ENCODE measurements around the gene RECQL5.

GRCh38 chr17:75594499-75595283 is 72.3 kb downstream of the RECQL5 start:
- TF ChIP-seq CTCF (optimal IDR thresholded peaks at IDR 0.05 in 1 of 3, IDR thresholded peaks at IDR 0.05 in 1 of 3, conservative IDR thresholded peaks at IDR 0.05 in 1 of 3; ENCODE audit: extremely low read depth in 1 of 3, insufficient read depth in 2 of 3, low read length in 3 of 3) (peak in 1 of 3 experiments; percentile 22), EZH2 (IDR thresholded peaks at IDR 0.05; ENCODE audit: low read length) (no peak)
